ENCODE data around the gene PET100. TPM values are rescaled to one million over a fixed set of nuclear protein-coding genes. Genes with fewer than 3 reads are reported as not detected.

PET100 gene
- total and polyA plus RNA-seq, 2 donors from 2014 or later, result 112 to 181 TPM

DNA sequence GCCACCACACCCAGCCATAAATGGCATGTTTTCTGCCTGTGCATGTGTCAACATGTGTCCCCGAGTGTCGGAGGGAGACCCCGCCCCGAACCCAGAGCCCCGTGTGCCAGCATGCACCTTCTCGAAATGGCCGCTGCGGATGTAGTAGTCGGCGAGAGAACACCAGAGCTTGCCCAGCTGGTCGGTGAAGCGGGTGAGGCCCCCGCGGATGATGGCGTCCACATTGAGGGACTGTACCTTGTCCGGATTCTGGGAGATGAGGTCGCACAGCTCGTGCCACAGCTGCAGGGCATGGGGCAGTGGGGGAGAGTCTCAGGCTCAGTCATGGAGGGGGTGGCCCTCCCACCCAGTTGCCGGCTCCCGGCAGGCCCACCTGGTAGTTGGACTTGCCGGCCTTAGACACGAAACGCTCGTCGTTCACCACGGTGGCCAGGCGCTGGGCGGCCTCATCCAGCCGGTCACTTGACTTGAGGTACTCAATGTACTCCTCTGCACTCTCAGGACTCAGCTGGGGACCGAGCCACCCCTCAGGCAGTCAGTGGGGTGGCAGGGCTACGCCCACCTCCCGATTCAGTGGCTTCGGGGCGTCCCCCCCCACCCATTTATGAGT, 3.7 kb upstream of the PET100 start:
- no peak for FAIRE-seq
- intact Hi-C loops (cut with DNase I), result no loop called here
- Histone ChIP-seq H3K9ac (ENCODE audit: low read length in 3 of 3) (no peak overlapping the region), H3K27ac (ENCODE audit: low read depth in 2 of 2, low read length in 2 of 2) (no peak overlapping the region), H3K4me1 (ENCODE audit: control insufficient read depth in 2 of 3, insufficient read depth in 2 of 3, low read depth in 1 of 3, low read length in 3 of 3) (peaks cover 0 to 21% (median 7%) of the 10 kb centered on the region in 3 donors), H3K9me3 (ENCODE audit: control insufficient read depth in 2 of 3, insufficient read depth in 1 of 3, low read length in 3 of 3) (no peaks in the 10 kb centered on the region), H3K27me3 (ENCODE audit: control insufficient read depth, insufficient read depth, low read length) (no peaks in the 10 kb centered on the region), H3K36me3 (ENCODE audit: control insufficient read depth in 2 of 3, insufficient read depth in 3 of 3, low read length in 3 of 3) (peaks cover 6 to 44% (median 18%) of the 10 kb centered on the region in 3 donors), H3K4me3 (ENCODE audit: low read length in 3 of 3) (no peak overlapping the region)
- DNase-seq, result no peak
- TF ChIP-seq, protein P1, sequence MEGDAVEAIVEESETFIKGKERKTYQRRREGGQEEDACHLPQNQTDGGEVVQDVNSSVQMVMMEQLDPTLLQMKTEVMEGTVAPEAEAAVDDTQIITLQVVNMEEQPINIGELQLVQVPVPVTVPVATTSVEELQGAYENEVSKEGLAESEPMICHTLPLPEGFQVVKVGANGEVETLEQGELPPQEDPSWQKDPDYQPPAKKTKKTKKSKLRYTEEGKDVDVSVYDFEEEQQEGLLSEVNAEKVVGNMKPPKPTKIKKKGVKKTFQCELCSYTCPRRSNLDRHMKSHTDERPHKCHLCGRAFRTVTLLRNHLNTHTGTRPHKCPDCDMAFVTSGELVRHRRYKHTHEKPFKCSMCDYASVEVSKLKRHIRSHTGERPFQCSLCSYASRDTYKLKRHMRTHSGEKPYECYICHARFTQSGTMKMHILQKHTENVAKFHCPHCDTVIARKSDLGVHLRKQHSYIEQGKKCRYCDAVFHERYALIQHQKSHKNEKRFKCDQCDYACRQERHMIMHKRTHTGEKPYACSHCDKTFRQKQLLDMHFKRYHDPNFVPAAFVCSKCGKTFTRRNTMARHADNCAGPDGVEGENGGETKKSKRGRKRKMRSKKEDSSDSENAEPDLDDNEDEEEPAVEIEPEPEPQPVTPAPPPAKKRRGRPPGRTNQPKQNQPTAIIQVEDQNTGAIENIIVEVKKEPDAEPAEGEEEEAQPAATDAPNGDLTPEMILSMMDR (IDR thresholded peaks at IDR 0.05; ENCODE audit: borderline replicate concordance, extremely low read depth, insufficient read depth), result no peak

GRCh38 chr19:7627166-7627565, 2.4 kb upstream of the PET100 start:
- TF ChIP-seq, protein P1 (IDR thresholded peaks at IDR 0.05; ENCODE audit: borderline replicate concordance, extremely low read depth, insufficient read depth), result no peak
- Histone ChIP-seq H3K4me3 (ENCODE audit: low read length in 3 of 3) (no peak overlapping the region), H3K36me3 (ENCODE audit: control insufficient read depth in 2 of 3, insufficient read depth in 3 of 3, low read length in 3 of 3) (peaks cover 6 to 33% (median 10%) of the 10 kb centered on the region in 3 donors), H3K9me3 (ENCODE audit: control insufficient read depth in 2 of 3, insufficient read depth in 1 of 3, low read length in 3 of 3) (no peaks in the 10 kb centered on the region), H3K27me3 (ENCODE audit: control insufficient read depth, insufficient read depth, low read length) (no peaks in the 10 kb centered on the region), H3K27ac (ENCODE audit: low read depth in 2 of 2, low read length in 2 of 2) (no peak overlapping the region), H3K9ac (ENCODE audit: low read length in 3 of 3) (no peak overlapping the region), H3K4me1 (ENCODE audit: control insufficient read depth in 2 of 3, insufficient read depth in 2 of 3, low read depth in 1 of 3, low read length in 3 of 3) (peaks cover 0 to 21% (median 7%) of the 10 kb centered on the region in 3 donors)
- no peak for FAIRE-seq
- no peak for DNase-seq
- intact Hi-C loops (cut with DNase I), result no loop called here

- Histone ChIP-seq H3K36me3 (ENCODE audit: control insufficient read depth in 2 of 3, insufficient read depth in 3 of 3, low read length in 3 of 3) (peaks cover 0 to 17% (median 3%) of the 10 kb centered on the region in 3 donors), H3K4me3 (ENCODE audit: low read length in 3 of 3) (peak overlapping the region; percentile 91 to 99 (median 99)), H3K9ac (ENCODE audit: low read length in 3 of 3) (peak overlapping the region; percentile 77 to 99 (median 93)), H3K9me3 (ENCODE audit: control insufficient read depth in 2 of 3, insufficient read depth in 1 of 3, low read length in 3 of 3) (no peaks in the 10 kb centered on the region), H3K27ac (ENCODE audit: low read depth in 2 of 2, low read length in 2 of 2) (peak overlapping the region; percentile 68), H3K27me3 (ENCODE audit: control insufficient read depth, insufficient read depth, low read length) (no peaks in the 10 kb centered on the region), H3K4me1 (ENCODE audit: control insufficient read depth in 2 of 3, insufficient read depth in 2 of 3, low read depth in 1 of 3, low read length in 3 of 3) (peaks cover 0 to 21% (median 7%) of the 10 kb centered on the region in 3 donors)
- no peak for DNase-seq
- intact Hi-C loops (cut with DNase I), result no loop called here
- TF ChIP-seq, protein P1 (IDR thresholded peaks at IDR 0.05; ENCODE audit: borderline replicate concordance, extremely low read depth, insufficient read depth), result no peak
- no peak for FAIRE-seq
These were observed 843 bp upstream of the PET100 start for GRCh38 chr19:7628589-7629311.
